Measurements from ENCODE around the gene QSOX1. TPM values are rescaled to one million over a fixed set of nuclear protein-coding genes. Genes with fewer than 3 reads are reported as not detected.
A peak's percentile ranks its signal among the peaks of the same experiment; 100 is the strongest.

Gene QSOX1
- total RNA-seq, 1 experiment from 2014 or later, result 4.7 TPM

DNA sequence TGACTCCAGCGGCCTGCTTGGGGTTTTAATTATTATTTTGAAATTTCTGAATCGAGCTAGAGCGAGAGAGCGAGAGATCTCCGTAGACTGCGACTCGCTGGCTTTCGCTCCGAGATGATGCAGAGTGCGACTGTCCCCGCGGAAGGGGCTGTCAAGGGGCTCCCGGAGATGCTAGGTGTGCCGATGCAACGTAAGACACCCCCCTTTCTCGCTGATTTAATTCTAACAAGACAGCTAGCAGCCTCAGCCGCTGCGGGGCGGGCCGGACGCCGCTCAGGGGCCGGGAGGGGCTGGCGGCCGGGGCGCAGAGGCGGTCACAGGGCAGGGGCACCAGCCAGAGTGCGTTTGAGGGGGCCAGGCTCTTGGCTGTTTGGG, 75.7 kb downstream of the QSOX1 start:
- peaks cover 16% of the 10 kb centered on the region for H3K4me1 ChIP-seq (ENCODE audit: low read length)
- H2AFZ ChIP-seq (ENCODE audit: low read length), result no peak overlapping the region
- no peak overlapping the region for H3K9ac ChIP-seq (ENCODE audit: low read length)
- peak overlapping the region; percentile 93 for H3K4me2 ChIP-seq (ENCODE audit: low read depth, low read length, poor library complexity, severe bottlenecking)
- H3K27me3 ChIP-seq (ENCODE audit: low read length), result no peaks in the 10 kb centered on the region
- no peaks in the 10 kb centered on the region for H4K20me1 ChIP-seq (ENCODE audit: insufficient read depth, low read depth, low read length)
- H3K36me3 ChIP-seq (ENCODE audit: insufficient read depth, low read length), result no peaks in the 10 kb centered on the region
- H3K9me2 ChIP-seq (replicated peaks; ENCODE audit: insufficient read depth, low read length), result no peaks in the 10 kb centered on the region
- H3K9me3 ChIP-seq (ENCODE audit: low read length), result no peaks in the 10 kb centered on the region
- H3K79me2 ChIP-seq (ENCODE audit: low read length), result no peaks in the 10 kb centered on the region
- DNase-seq, result no peak
- peak overlapping the region; percentile 71 for H3K4me3 ChIP-seq (ENCODE audit: low read length)
- no peak overlapping the region for H3K27ac ChIP-seq (ENCODE audit: low read length)

DNA sequence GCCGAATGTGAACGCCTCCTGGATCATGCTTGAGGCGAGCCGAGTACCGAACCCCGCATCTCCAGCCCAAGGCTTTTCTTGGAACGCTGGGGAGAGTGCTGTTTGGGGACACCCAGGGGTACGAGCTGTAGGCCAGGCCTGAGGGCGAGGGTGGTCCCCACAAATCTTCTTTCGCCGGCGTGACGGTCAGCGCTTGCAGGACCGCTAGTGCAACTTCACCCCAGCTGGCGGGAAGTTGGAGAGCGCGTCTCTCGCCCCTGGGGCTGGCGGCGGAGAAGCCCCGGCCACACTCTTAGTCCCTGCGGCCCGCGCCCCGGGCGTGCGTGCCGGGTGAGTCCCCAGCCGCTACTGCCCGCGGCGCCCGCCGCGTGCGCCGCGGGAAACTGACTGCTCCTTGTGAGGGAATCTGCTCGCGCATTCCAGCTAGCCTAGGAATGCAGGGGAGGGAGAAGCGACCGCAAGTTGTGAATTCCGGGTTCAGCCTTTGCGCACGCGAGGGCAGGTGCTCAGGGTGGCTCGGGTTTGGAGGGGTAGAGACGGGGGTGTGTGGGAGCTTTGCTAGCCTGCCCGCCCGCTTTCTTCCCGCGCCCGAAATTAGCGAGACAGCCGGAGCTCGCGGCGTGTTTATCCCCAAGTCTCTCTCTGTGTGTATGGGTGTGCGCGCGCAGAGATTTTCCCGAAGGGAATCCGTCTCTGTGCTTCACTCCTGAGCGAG, 76.3 kb downstream of the QSOX1 start:
- no peak overlapping the region for H3K27ac ChIP-seq (ENCODE audit: low read length)
- no peaks in the 10 kb centered on the region for H4K20me1 ChIP-seq (ENCODE audit: insufficient read depth, low read depth, low read length)
- H3K9ac ChIP-seq (ENCODE audit: low read length), result no peak overlapping the region
- H3K9me3 ChIP-seq (ENCODE audit: low read length), result no peaks in the 10 kb centered on the region
- H3K4me3 ChIP-seq (ENCODE audit: low read length), result no peak overlapping the region
- no peaks in the 10 kb centered on the region for H3K79me2 ChIP-seq (ENCODE audit: low read length)
- no peak overlapping the region for H2AFZ ChIP-seq (ENCODE audit: low read length)
- H3K36me3 ChIP-seq (ENCODE audit: insufficient read depth, low read length), result no peaks in the 10 kb centered on the region
- no peak for DNase-seq
- H3K27me3 ChIP-seq (ENCODE audit: low read length), result no peaks in the 10 kb centered on the region
- H3K4me1 ChIP-seq (ENCODE audit: low read length), result peaks cover 16% of the 10 kb centered on the region
- H3K4me2 ChIP-seq (ENCODE audit: low read depth, low read length, poor library complexity, severe bottlenecking), result no peak overlapping the region
- H3K9me2 ChIP-seq (replicated peaks; ENCODE audit: insufficient read depth, low read length), result no peaks in the 10 kb centered on the region

DNA sequence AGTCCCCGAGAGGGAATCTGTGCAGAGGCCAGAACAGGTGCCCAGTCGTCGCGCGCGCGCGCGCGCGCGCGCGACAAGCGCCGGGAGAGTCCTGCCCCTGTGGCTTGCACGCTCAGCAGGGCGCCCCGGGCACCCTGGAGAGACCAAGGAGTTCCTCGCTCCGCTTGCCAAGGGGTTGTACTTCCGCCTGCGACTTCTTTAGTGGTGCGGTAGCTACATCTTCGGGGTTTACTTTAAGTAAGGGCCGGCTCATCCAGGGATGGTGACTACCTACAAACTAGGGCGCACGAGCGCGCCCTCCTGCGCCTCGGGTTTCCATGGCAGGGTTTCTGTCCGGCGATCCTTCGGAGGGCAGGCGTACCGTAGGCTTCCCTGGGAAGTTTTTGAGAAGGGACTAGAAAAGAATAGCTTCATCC, 76.8 kb downstream of the QSOX1 start:
- Histone ChIP-seq H3K36me3 (ENCODE audit: insufficient read depth, low read length) (no peaks in the 10 kb centered on the region), H3K27me3 (ENCODE audit: low read length) (no peaks in the 10 kb centered on the region), H3K9ac (ENCODE audit: low read length) (no peak overlapping the region), H3K4me2 (ENCODE audit: low read depth, low read length, poor library complexity, severe bottlenecking) (no peak overlapping the region), H4K20me1 (ENCODE audit: insufficient read depth, low read depth, low read length) (no peaks in the 10 kb centered on the region), H3K9me2 (replicated peaks; ENCODE audit: insufficient read depth, low read length) (no peaks in the 10 kb centered on the region), H3K4me3 (ENCODE audit: low read length) (no peak overlapping the region), H3K27ac (ENCODE audit: low read length) (no peak overlapping the region), H3K4me1 (ENCODE audit: low read length) (peaks cover 16% of the 10 kb centered on the region), H3K9me3 (ENCODE audit: low read length) (no peaks in the 10 kb centered on the region), H2AFZ (ENCODE audit: low read length) (no peak overlapping the region), H3K79me2 (ENCODE audit: low read length) (no peaks in the 10 kb centered on the region)
- DNase-seq, result no peak

DNA sequence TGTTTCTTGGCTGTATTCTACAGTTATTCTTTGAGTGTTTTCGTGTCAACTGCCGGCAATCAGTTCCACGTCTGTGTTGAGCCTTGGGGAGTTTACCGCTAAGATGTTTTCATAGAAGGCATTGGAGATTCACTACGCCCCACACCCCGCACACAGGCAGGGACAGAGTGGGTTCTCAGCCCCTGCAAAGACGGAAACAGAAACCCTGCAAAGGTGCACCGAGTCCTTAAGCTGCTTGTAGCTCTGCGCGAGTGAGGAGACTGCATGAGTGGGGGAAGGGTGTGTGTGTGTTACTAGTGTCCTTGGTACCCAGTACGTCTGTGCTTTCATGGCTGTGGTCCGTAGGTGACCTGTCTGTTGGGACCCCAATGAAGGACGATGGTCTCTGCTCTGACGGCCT, 77.3 kb downstream of the QSOX1 start:
- Histone ChIP-seq H3K79me2 (ENCODE audit: low read length) (no peaks in the 10 kb centered on the region), H2AFZ (ENCODE audit: low read length) (no peak overlapping the region), H3K9me3 (ENCODE audit: low read length) (no peaks in the 10 kb centered on the region), H3K9me2 (replicated peaks; ENCODE audit: insufficient read depth, low read length) (no peaks in the 10 kb centered on the region), H3K36me3 (ENCODE audit: insufficient read depth, low read length) (no peaks in the 10 kb centered on the region), H3K27ac (ENCODE audit: low read length) (no peak overlapping the region), H4K20me1 (ENCODE audit: insufficient read depth, low read depth, low read length) (no peaks in the 10 kb centered on the region), H3K9ac (ENCODE audit: low read length) (no peak overlapping the region), H3K4me1 (ENCODE audit: low read length) (peaks cover 16% of the 10 kb centered on the region), H3K4me2 (ENCODE audit: low read depth, low read length, poor library complexity, severe bottlenecking) (no peak overlapping the region), H3K4me3 (ENCODE audit: low read length) (no peak overlapping the region), H3K27me3 (ENCODE audit: low read length) (no peaks in the 10 kb centered on the region)
- DNase-seq, result no peak

DNA sequence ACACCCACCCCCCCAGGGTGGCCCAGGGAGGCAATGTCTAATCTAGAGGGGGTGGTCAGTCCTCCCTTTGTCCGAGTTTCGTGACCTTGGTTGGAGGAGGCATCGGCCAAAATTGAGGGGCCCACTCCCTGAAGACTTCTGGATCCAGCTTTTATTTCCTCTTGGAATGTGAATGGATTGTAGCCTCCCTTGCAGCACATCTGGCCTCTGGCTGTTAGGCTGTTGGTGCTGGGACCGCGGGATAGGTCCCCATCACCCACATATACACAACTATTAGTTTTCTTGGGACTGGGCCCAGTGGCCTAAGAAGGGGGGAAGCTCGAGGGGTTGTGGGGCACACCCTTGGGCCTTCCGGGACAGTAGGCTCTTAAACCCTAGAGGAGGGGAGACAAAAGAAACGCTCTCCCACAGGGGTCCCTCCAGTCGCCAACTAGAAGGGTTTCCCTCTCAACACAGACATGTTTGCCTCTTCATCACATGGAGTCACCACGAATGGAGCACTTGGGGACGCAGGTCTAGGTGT, 77.9 kb downstream of the QSOX1 start:
- Histone ChIP-seq H3K4me1 (ENCODE audit: low read length) (peaks cover 16% of the 10 kb centered on the region), H3K4me3 (ENCODE audit: low read length) (no peak overlapping the region)

DNA sequence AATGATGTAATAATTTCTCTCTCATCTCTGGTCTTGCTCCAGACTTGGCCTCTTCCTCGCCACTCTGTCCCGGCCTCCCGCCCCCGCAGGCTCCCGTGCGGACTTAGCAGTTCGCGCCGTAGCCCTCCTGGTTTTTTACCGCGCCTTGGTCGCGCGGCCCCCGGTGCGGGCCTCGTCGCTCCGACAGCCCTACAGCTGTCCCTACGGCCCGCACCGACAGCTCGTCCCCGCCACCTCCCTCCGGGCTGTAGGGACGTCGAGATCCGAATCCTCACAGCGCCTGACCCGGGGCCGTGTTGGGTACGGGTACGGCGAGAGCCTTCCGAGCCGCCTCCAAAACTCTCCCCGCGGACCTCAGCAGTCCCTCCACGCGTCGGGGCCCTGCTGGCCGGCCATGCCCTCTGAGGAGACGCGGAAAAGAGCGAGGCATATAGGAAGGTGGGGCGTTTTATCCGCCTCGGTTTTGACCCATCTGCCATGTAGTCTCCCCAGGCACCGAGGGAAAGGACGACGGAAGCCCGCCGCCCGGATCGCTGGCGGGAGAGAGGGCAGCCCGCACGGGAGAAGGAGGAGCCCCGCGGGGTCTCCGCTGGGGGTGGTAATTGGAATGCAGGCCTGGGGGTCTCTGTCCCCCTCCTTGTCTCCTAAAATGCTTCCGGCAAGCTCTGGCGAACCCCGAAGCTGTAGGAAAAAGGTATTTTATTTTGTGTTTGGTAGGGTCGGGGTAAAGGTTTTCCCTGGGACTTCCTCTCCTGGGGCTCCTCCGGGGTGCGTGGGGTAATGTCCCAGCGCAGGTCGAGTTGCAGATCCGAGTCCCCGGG, 78.7 kb downstream of the QSOX1 start:
- H3K79me2 ChIP-seq (ENCODE audit: low read length), result no peaks in the 10 kb centered on the region
- H3K4me2 ChIP-seq (ENCODE audit: low read depth, low read length, poor library complexity, severe bottlenecking), result no peak overlapping the region
- H3K9me3 ChIP-seq (ENCODE audit: low read length), result no peaks in the 10 kb centered on the region
- no peaks in the 10 kb centered on the region for H4K20me1 ChIP-seq (ENCODE audit: insufficient read depth, low read depth, low read length)
- no peaks in the 10 kb centered on the region for H3K27me3 ChIP-seq (ENCODE audit: low read length)
- no peaks in the 10 kb centered on the region for H3K36me3 ChIP-seq (ENCODE audit: insufficient read depth, low read length)
- H2AFZ ChIP-seq (ENCODE audit: low read length), result no peak overlapping the region
- H3K9ac ChIP-seq (ENCODE audit: low read length), result no peak overlapping the region
- H3K27ac ChIP-seq (ENCODE audit: low read length), result no peak overlapping the region
- H3K4me1 ChIP-seq (ENCODE audit: low read length), result peaks cover 16% of the 10 kb centered on the region
- no peak overlapping the region for H3K4me3 ChIP-seq (ENCODE audit: low read length)
- DNase-seq, result no peak
- no peaks in the 10 kb centered on the region for H3K9me2 ChIP-seq (replicated peaks; ENCODE audit: insufficient read depth, low read length)

More for the DNA sequence above, 77.9 kb downstream of the QSOX1 start:
- Histone ChIP-seq H3K9ac (ENCODE audit: low read length) (no peak overlapping the region), H3K36me3 (ENCODE audit: insufficient read depth, low read length) (no peaks in the 10 kb centered on the region), H3K79me2 (ENCODE audit: low read length) (no peaks in the 10 kb centered on the region), H2AFZ (ENCODE audit: low read length) (no peak overlapping the region), H3K9me2 (replicated peaks; ENCODE audit: insufficient read depth, low read length) (no peaks in the 10 kb centered on the region), H3K9me3 (ENCODE audit: low read length) (no peaks in the 10 kb centered on the region), H3K27ac (ENCODE audit: low read length) (no peak overlapping the region), H3K4me2 (ENCODE audit: low read depth, low read length, poor library complexity, severe bottlenecking) (no peak overlapping the region), H4K20me1 (ENCODE audit: insufficient read depth, low read depth, low read length) (no peaks in the 10 kb centered on the region), H3K27me3 (ENCODE audit: low read length) (no peaks in the 10 kb centered on the region)
- DNase-seq, result no peak

DNA sequence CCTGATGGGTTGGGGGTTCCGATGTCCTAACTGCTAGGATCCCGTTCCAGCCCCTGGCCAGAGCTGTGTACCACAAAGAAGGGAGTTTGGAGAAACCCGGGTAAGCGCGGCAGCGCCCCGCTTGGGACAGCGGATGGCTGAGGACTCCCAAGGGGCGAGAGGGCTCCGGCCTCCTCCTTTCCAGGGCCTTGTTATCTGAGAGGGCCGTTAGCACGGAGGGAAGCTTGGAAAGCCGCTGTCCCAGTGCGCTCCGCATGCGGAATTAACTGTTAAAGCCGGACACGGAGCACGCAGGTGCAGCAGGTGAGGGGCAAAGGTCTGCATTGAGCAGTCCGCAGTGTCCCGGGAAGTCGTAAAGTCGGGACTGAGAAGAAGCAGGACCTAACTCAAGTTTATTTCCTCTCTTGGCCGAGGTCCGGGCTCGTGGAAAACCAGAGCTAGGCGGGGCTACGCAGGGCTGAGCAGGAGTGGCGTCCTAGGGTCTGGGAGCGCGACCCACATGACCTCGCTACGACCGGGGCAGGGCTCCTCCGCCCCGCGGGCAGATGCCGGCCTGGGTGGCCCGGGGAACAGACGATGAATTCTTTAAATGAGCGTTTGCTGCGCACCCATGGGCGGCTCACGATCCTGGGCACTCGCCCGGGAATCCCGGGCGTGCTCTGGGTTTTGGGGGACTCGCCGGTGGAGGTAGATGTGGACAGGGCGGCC, 79.9 kb downstream of the QSOX1 start:
- H3K4me1 ChIP-seq (ENCODE audit: low read length), result peaks cover 5% of the 10 kb centered on the region

DNA sequence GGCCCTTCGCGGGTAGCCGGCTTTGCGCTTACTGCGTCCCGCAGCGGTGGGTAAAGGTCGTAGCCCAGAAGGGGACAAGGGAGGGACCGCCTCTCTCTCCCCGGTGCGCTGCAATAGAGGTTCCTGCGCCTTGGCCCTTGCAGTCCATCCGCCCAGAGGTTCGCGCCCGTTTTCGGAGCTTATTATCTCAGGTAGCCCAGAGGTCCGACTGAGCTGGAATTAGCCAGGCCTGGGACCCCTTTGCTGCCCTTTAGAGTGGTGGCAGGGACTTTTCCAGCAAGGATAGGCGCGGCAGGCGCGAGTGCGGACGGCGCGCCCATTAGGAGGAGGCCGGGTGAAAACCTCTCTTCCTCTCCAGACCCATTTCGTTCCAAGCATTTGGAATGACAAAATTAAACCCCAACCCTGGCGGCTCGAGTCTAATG, 80.4 kb downstream of the QSOX1 start:
- H3K4me2 ChIP-seq (ENCODE audit: low read depth, low read length, poor library complexity, severe bottlenecking), result no peak overlapping the region
- no peak for DNase-seq
- H2AFZ ChIP-seq (ENCODE audit: low read length), result no peak overlapping the region
- H3K9ac ChIP-seq (ENCODE audit: low read length), result no peak overlapping the region
- H3K79me2 ChIP-seq (ENCODE audit: low read length), result no peaks in the 10 kb centered on the region
- H3K36me3 ChIP-seq (ENCODE audit: insufficient read depth, low read length), result no peaks in the 10 kb centered on the region
- H3K4me3 ChIP-seq (ENCODE audit: low read length), result no peak overlapping the region
- H3K4me1 ChIP-seq (ENCODE audit: low read length), result peaks cover 4% of the 10 kb centered on the region; the same call in 1 of the 2 replicates
- H3K27me3 ChIP-seq (ENCODE audit: low read length), result no peaks in the 10 kb centered on the region
- no peaks in the 10 kb centered on the region for H3K9me2 ChIP-seq (replicated peaks; ENCODE audit: insufficient read depth, low read length)
- no peak overlapping the region for H3K27ac ChIP-seq (ENCODE audit: low read length)
- no peaks in the 10 kb centered on the region for H3K9me3 ChIP-seq (ENCODE audit: low read length)
- H4K20me1 ChIP-seq (ENCODE audit: insufficient read depth, low read depth, low read length), result no peaks in the 10 kb centered on the region

More for the DNA sequence above, 79.9 kb downstream of the QSOX1 start:
- Histone ChIP-seq H3K27me3 (ENCODE audit: low read length) (no peaks in the 10 kb centered on the region), H3K9me3 (ENCODE audit: low read length) (no peaks in the 10 kb centered on the region), H3K9ac (ENCODE audit: low read length) (no peak overlapping the region), H3K79me2 (ENCODE audit: low read length) (no peaks in the 10 kb centered on the region), H4K20me1 (ENCODE audit: insufficient read depth, low read depth, low read length) (no peaks in the 10 kb centered on the region), H2AFZ (ENCODE audit: low read length) (no peak overlapping the region), H3K4me2 (ENCODE audit: low read depth, low read length, poor library complexity, severe bottlenecking) (no peak overlapping the region), H3K4me3 (ENCODE audit: low read length) (no peak overlapping the region), H3K36me3 (ENCODE audit: insufficient read depth, low read length) (no peaks in the 10 kb centered on the region), H3K27ac (ENCODE audit: low read length) (no peak overlapping the region), H3K9me2 (replicated peaks; ENCODE audit: insufficient read depth, low read length) (no peaks in the 10 kb centered on the region)
- no peak for DNase-seq

Data from Karpas-422 (cell line).